Measurements from ENCODE around the gene PRKCE.
A peak's percentile ranks its signal among the peaks of the same experiment; 100 is the strongest.

Gene PRKCE

DNA sequence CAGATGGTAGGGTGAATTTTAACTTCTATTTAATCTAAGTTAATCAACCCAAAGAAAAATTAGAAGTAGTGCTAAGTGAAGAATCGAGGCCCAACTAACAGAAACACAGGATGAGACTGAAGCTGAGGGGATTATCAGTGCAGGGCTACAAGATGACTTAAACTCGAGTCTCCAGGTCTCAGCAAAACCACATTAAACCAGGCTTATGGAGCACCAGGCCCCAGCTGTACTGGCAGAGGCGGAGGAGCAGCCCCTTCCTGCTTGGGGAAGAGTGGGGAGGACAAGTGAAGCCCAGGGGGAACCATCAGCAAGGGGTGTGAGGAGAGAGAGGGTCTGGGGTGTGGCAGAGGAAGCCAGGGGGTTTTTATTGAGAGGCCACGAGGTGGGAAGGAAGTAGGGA lies 509.8 kb downstream of the PRKCE start:
- peaks cover 57% of the 10 kb centered on the region for H3K4me1 ChIP-seq (ENCODE audit: insufficient read depth, low read length)

DNA sequence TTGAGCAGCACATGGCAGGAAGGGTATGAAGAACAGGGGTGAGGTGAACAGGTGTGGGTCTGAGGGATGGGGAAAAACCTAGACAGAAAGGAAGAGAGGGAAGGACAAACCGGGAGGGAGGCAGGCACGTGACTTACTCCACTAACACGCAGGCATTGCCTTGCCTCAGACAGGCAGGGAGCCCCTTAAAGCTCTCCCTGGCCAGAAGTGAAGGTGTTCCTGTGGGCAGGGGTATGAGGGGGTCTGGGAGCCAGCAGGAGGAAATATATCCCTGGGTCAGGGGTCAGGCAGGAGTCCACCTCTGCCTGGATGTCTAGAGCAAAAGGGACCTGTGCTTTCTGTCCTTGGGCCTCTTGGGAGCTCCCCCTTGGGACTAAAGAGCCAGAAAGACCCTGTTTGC lies 510.4 kb downstream of the PRKCE start:
- Histone ChIP-seq H3K36me3 (ENCODE audit: insufficient read depth, low read length) (peaks cover 9% of the 10 kb centered on the region), H3K4me1 (ENCODE audit: insufficient read depth, low read length) (peaks cover 56% of the 10 kb centered on the region), H3K9me3 (ENCODE audit: low read length) (no peaks in the 10 kb centered on the region), H3K4me3 (ENCODE audit: low read depth in 1 of 2, low read length in 2 of 2) (peak overlapping the region in 1 of 2 donors; percentile 7), H3K27me3 (ENCODE audit: control insufficient read depth in 1 of 2, insufficient read depth in 2 of 2, low read length in 2 of 2) (no peaks in the 10 kb centered on the region), H3K9ac (ENCODE audit: low read length) (peak overlapping the region; percentile 11), H3K27ac (ENCODE audit: low read depth, low read length) (peak overlapping the region; percentile 50)

More for the DNA sequence above, 509.8 kb downstream of the PRKCE start:
- no peaks in the 10 kb centered on the region for H3K9me3 ChIP-seq (ENCODE audit: low read length)
- H3K36me3 ChIP-seq (ENCODE audit: insufficient read depth, low read length) = peaks cover 9% of the 10 kb centered on the region
- H3K4me3 ChIP-seq (ENCODE audit: low read depth in 1 of 2, low read length in 2 of 2) = no peak overlapping the region
- no peaks in the 10 kb centered on the region for H3K27me3 ChIP-seq (ENCODE audit: control insufficient read depth in 1 of 2, insufficient read depth in 2 of 2, low read length in 2 of 2)
- no peak overlapping the region for H3K9ac ChIP-seq (ENCODE audit: low read length)
- no peak overlapping the region for H3K27ac ChIP-seq (ENCODE audit: low read depth, low read length)

- H3K27me3 ChIP-seq (ENCODE audit: control insufficient read depth in 1 of 2, insufficient read depth in 2 of 2, low read length in 2 of 2) = no peaks in the 10 kb centered on the region
- peak overlapping the region; percentile 11 for H3K9ac ChIP-seq (ENCODE audit: low read length)
- H3K9me3 ChIP-seq (ENCODE audit: low read length) = no peaks in the 10 kb centered on the region
- peaks cover 9% of the 10 kb centered on the region for H3K36me3 ChIP-seq (ENCODE audit: insufficient read depth, low read length)
- H3K4me1 ChIP-seq (ENCODE audit: insufficient read depth, low read length) = peaks cover 50% of the 10 kb centered on the region
- H3K27ac ChIP-seq (ENCODE audit: low read depth, low read length) = peak overlapping the region; percentile 50
- peak overlapping the region in 1 of 2 donors; percentile 7 for H3K4me3 ChIP-seq (ENCODE audit: low read depth in 1 of 2, low read length in 2 of 2)
Measured at GRCh38 chr2:46162329-46163097, 511.0 kb downstream of the PRKCE start.

- H3K27ac ChIP-seq (ENCODE audit: low read depth, low read length) = peak overlapping the region; percentile 50
- H3K9me3 ChIP-seq (ENCODE audit: low read length) = no peaks in the 10 kb centered on the region
- peaks cover 9% of the 10 kb centered on the region for H3K36me3 ChIP-seq (ENCODE audit: insufficient read depth, low read length)
Measured at GRCh38 chr2:46163098-46163430, 511.6 kb downstream of the PRKCE start.

DNA sequence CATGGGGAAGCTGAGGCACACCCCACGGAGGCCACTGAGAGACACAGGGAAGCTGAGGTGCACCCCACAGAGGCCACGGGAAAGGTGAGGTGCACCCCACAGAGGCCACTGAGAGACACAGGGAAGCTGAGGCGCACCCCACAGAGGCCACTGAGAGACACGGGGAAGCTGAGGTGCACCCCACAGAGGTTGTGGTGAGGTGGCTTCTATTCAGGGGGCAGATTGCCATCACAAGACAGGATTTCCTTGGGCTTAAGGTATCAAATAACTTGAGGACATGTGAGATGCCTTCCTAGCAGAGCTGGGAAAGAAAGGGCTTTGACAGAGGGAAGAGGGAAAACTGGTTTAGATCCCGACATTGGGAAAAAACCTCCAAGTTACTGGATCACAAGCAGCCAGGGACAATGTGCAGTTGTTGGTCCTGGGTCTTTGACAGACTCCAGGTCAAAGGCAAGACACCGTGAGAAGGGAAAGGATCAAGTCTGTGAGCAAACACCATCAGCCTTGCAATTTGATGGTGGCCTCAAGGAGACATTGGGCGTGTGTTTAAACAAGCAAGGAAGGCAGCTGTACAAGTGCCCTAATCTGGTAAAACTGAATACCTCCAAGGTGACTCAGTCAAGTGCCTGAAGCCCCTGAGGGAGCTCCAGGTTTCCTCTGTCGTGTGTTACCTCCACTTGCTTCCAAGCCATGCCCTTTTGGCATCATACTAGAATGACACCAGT lies 512.5 kb downstream of the PRKCE start:
- H3K9me3 ChIP-seq (ENCODE audit: low read length) = no peaks in the 10 kb centered on the region
- H3K27ac ChIP-seq (ENCODE audit: low read depth, low read length) = no peak overlapping the region
- no peaks in the 10 kb centered on the region for H3K27me3 ChIP-seq (ENCODE audit: control insufficient read depth in 1 of 2, insufficient read depth in 2 of 2, low read length in 2 of 2)
- peaks cover 9% of the 10 kb centered on the region for H3K36me3 ChIP-seq (ENCODE audit: insufficient read depth, low read length)
- peaks cover 45% of the 10 kb centered on the region for H3K4me1 ChIP-seq (ENCODE audit: insufficient read depth, low read length)
- no peak overlapping the region for H3K4me3 ChIP-seq (ENCODE audit: low read depth in 1 of 2, low read length in 2 of 2)
- H3K9ac ChIP-seq (ENCODE audit: low read length) = no peak overlapping the region

More at GRCh38 chr2:46163098-46163430, 511.6 kb downstream of the PRKCE start:
- H3K9ac ChIP-seq (ENCODE audit: low read length) = no peak overlapping the region
- H3K27me3 ChIP-seq (ENCODE audit: control insufficient read depth in 1 of 2, insufficient read depth in 2 of 2, low read length in 2 of 2) = no peaks in the 10 kb centered on the region
- H3K4me1 ChIP-seq (ENCODE audit: insufficient read depth, low read length) = peaks cover 45% of the 10 kb centered on the region
- no peak overlapping the region for H3K4me3 ChIP-seq (ENCODE audit: low read depth in 1 of 2, low read length in 2 of 2)

GRCh38 chr2:46164529-46165301 lies 513.2 kb downstream of the PRKCE start:
- Histone ChIP-seq H3K27ac (ENCODE audit: low read depth, low read length) (peak overlapping the region; percentile 66), H3K9ac (ENCODE audit: low read length) (no peak overlapping the region), H3K4me1 (ENCODE audit: insufficient read depth, low read length) (peaks cover 45% of the 10 kb centered on the region), H3K27me3 (ENCODE audit: control insufficient read depth in 1 of 2, insufficient read depth in 2 of 2, low read length in 2 of 2) (no peaks in the 10 kb centered on the region), H3K4me3 (ENCODE audit: low read depth in 1 of 2, low read length in 2 of 2) (peak overlapping the region in 1 of 2 donors; percentile 38), H3K36me3 (ENCODE audit: insufficient read depth, low read length) (peaks cover 6% of the 10 kb centered on the region), H3K9me3 (ENCODE audit: low read length) (no peaks in the 10 kb centered on the region)

DNA sequence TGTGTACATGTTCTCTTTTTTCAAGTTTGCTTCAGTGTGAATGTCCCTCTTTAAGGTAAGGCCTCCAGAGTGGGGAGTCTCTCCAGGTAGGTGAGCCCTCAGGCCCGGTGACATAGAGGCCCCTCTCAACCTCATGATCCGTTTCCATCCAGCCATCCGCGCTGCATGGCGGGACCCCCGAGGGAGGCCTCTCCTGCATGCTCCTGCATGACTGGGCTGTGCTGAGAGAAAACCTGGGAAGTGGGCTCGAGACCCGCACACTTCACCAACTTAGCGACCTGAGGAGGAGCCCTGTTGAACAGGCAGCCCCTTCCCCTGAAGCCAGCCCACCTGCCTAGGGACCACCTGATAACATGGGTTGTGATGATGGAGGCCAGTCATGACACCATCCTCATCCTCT lies 514.4 kb downstream of the PRKCE start:
- H3K27me3 ChIP-seq (ENCODE audit: control insufficient read depth in 1 of 2, insufficient read depth in 2 of 2, low read length in 2 of 2) = no peaks in the 10 kb centered on the region
- H3K4me1 ChIP-seq (ENCODE audit: insufficient read depth, low read length) = peaks cover 57% of the 10 kb centered on the region
- H3K4me3 ChIP-seq (ENCODE audit: low read depth in 1 of 2, low read length in 2 of 2) = no peak overlapping the region
- no peak overlapping the region for H3K9ac ChIP-seq (ENCODE audit: low read length)
- no peak overlapping the region for H3K27ac ChIP-seq (ENCODE audit: low read depth, low read length)
- no peaks in the 10 kb centered on the region for H3K9me3 ChIP-seq (ENCODE audit: low read length)
- H3K36me3 ChIP-seq (ENCODE audit: insufficient read depth, low read length) = no peaks in the 10 kb centered on the region

- H3K27ac ChIP-seq (ENCODE audit: low read depth, low read length) = no peak overlapping the region
- H3K27me3 ChIP-seq (ENCODE audit: control insufficient read depth in 1 of 2, insufficient read depth in 2 of 2, low read length in 2 of 2) = no peaks in the 10 kb centered on the region
- no peaks in the 10 kb centered on the region for H3K9me3 ChIP-seq (ENCODE audit: low read length)
- H3K4me3 ChIP-seq (ENCODE audit: low read depth in 1 of 2, low read length in 2 of 2) = no peak overlapping the region
- no peak overlapping the region for H3K9ac ChIP-seq (ENCODE audit: low read length)
- H3K4me1 ChIP-seq (ENCODE audit: insufficient read depth, low read length) = peaks cover 50% of the 10 kb centered on the region
- no peaks in the 10 kb centered on the region for H3K36me3 ChIP-seq (ENCODE audit: insufficient read depth, low read length)
Measured at GRCh38 chr2:46167406-46167805, 515.9 kb downstream of the PRKCE start.

DNA sequence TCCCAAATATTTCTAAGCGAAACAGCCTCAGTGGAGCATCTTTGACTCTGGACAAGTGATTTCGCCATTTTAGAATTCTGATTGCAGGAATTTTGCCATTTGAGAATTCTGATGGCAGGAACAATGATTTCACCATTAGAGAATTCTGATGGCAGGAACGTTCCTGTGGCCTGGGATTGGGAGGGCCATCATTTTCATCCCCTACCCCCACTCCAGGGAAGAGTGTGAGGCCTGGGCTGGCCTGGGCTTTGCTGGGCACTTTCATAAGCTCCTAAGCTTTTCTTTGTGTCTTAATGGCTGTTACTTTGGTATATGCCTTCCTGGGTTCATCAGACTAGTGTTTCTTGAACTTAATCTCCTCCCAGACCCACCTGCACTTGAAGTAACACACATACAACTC lies 516.4 kb downstream of the PRKCE start:
- no peaks in the 10 kb centered on the region for H3K27me3 ChIP-seq (ENCODE audit: control insufficient read depth in 1 of 2, insufficient read depth in 2 of 2, low read length in 2 of 2)
- peaks cover 45% of the 10 kb centered on the region for H3K4me1 ChIP-seq (ENCODE audit: insufficient read depth, low read length)
- no peaks in the 10 kb centered on the region for H3K9me3 ChIP-seq (ENCODE audit: low read length)
- H3K4me3 ChIP-seq (ENCODE audit: low read depth in 1 of 2, low read length in 2 of 2) = no peak overlapping the region
- no peak overlapping the region for H3K27ac ChIP-seq (ENCODE audit: low read depth, low read length)
- no peaks in the 10 kb centered on the region for H3K36me3 ChIP-seq (ENCODE audit: insufficient read depth, low read length)
- H3K9ac ChIP-seq (ENCODE audit: low read length) = no peak overlapping the region

GRCh38 chr2:46169467-46169866 lies 518.0 kb downstream of the PRKCE start:
- Histone ChIP-seq H3K4me3 (ENCODE audit: low read depth in 1 of 2, low read length in 2 of 2) (no peak overlapping the region), H3K9ac (ENCODE audit: low read length) (no peak overlapping the region), H3K9me3 (ENCODE audit: low read length) (no peaks in the 10 kb centered on the region), H3K27me3 (ENCODE audit: control insufficient read depth in 1 of 2, insufficient read depth in 2 of 2, low read length in 2 of 2) (no peaks in the 10 kb centered on the region), H3K27ac (ENCODE audit: low read depth, low read length) (no peak overlapping the region), H3K4me1 (ENCODE audit: insufficient read depth, low read length) (peaks cover 32% of the 10 kb centered on the region), H3K36me3 (ENCODE audit: insufficient read depth, low read length) (no peaks in the 10 kb centered on the region)

- Histone ChIP-seq H3K36me3 (ENCODE audit: insufficient read depth, low read length) (no peaks in the 10 kb centered on the region), H3K27ac (ENCODE audit: low read depth, low read length) (no peak overlapping the region), H3K27me3 (ENCODE audit: control insufficient read depth in 1 of 2, insufficient read depth in 2 of 2, low read length in 2 of 2) (no peaks in the 10 kb centered on the region)
Measured at GRCh38 chr2:46170026-46170425, 518.6 kb downstream of the PRKCE start.

More at GRCh38 chr2:46170026-46170425, 518.6 kb downstream of the PRKCE start:
- Histone ChIP-seq H3K4me3 (ENCODE audit: low read depth in 1 of 2, low read length in 2 of 2) (no peak overlapping the region), H3K9ac (ENCODE audit: low read length) (no peak overlapping the region), H3K9me3 (ENCODE audit: low read length) (no peaks in the 10 kb centered on the region), H3K4me1 (ENCODE audit: insufficient read depth, low read length) (peaks cover 27% of the 10 kb centered on the region)

Data from muscle layer of colon (tissue), 2 donors.